Vagina (tissue), 2 donors: Measurements from ENCODE around the gene VPS50. TPM values are rescaled to one million over a fixed set of nuclear protein-coding genes. Genes with fewer than 3 reads are reported as not detected.
"Not testable (repeated sequence)": the region's sequence is repeated elsewhere in the genome, so short reads cannot be mapped to it uniquely, and the experiment has no call there.

Source experiments
- DNase-seq, 2 donors: peaks; one replicate each; pipeline ENCODE4 v3.0.0-alpha.2; 2017; ENCODE audit errors: extremely low spot score in 2 of 2
- H3K27ac ChIP-seq: fragments of 200-600 bp; sonication (generic); one replicate; pipeline ENCODE4 v1.5.1; 2019
- H3K27me3 ChIP-seq: fragments of 200-600 bp; sonication (generic); one replicate; pipeline ENCODE4 v1.5.1; 2019
- H3K36me3 ChIP-seq, 2 donors: fragments of 200-600 bp; sonication (generic); one replicate each; pipeline ENCODE4 v1.5.1; 2017 to 2019
- H3K4me1 ChIP-seq: fragments of 200-600 bp; sonication (generic); one replicate; pipeline ENCODE4 v1.5.1; 2019
- H3K4me3 ChIP-seq, 2 donors: fragments of 200-600 bp; sonication (generic); 1 replicate in 1 of 2; 2 replicates in 1 of 2; pipeline ENCODE4 v1.5.1; 2016 to 2019
- H3K9me3 ChIP-seq: fragments of 200-600 bp; sonication (generic); one replicate; pipeline ENCODE4 v1.5.1; 2019
- CTCF ChIP-seq, 3 experiments: fragments of 450-650 bp in 2 of 3; fragments of 200-600 bp in 1 of 3; sonication (generic) in 1 of 3; IDR thresholded peaks; one replicate each; pipeline ENCODE4 v1.5.1; 2017 to 2019; ENCODE audit warnings: antibody characterized with exemption in 3 of 3, mild to moderate bottlenecking in 2 of 3, moderate library complexity in 2 of 3
- POLR2A ChIP-seq, 2 donors: fragments of 450-650 bp; IDR thresholded peaks; one replicate each; pipeline ENCODE4 v1.6.1; 2017; ENCODE audit warnings: antibody characterized with exemption in 2 of 2, mild to moderate bottlenecking in 2 of 2, moderate library complexity in 2 of 2
- POLR2AphosphoS5 ChIP-seq, 2 donors: sonication (generic); formaldehyde crosslinking; IDR thresholded peaks; one replicate each; pipeline ENCODE4 v1.9.0; 2017; ENCODE audit warnings: antibody characterized with exemption in 2 of 2, mild to moderate bottlenecking in 2 of 2, low read depth in 1 of 2; ENCODE audit not compliant: insufficient read depth in 1 of 2
- intact Hi-C: fragments of 100-400 bp; cut with DNase I; formaldehyde crosslinking; loops from one replicate; pipeline ENCODE4 v1.15.1; 2023
- total RNA-seq: library from RNA; depleted of rRNA; stranded (reverse); fragments of >200 nt; gene quantifications from one replicate; pipeline ENCODE4 v1.2.3, GENCODE V29; 2016

The VPS50 gene
- total RNA-seq, 1 donor from 2014 or later = 13.0 TPM

GRCh38 chr7:93320887-93321286 lies 88.7 kb downstream of the VPS50 start:
- TF ChIP-seq POLR2A (IDR thresholded peaks at IDR 0.05) = no peak
- TF ChIP-seq POLR2AphosphoS5 (IDR thresholded peaks at IDR 0.05; ENCODE audit: insufficient read depth in 1 of 2, low read depth in 1 of 2) = no peak
- no peak for TF ChIP-seq CTCF (IDR thresholded peaks at IDR 0.05)
- H3K9me3 ChIP-seq = no peaks in the 10 kb centered on the region
- no peaks in the 10 kb centered on the region for H3K27me3 ChIP-seq
- no peaks in the 10 kb centered on the region for H3K4me1 ChIP-seq
- no peak overlapping the region for H3K4me3 ChIP-seq
- peaks cover 0 to 16% of the 10 kb centered on the region in 2 donors for H3K36me3 ChIP-seq
- DNase-seq = no peak
- no peak overlapping the region for H3K27ac ChIP-seq
- intact Hi-C loops = no loop called here

- intact Hi-C loops, DNase-seq, H3K36me3 ChIP-seq, H3K27me3 ChIP-seq, H3K4me1 ChIP-seq, H3K27ac ChIP-seq, H3K9me3 ChIP-seq, H3K4me3 ChIP-seq: not testable (repeated sequence)
These were observed 94.1 kb downstream of the VPS50 start for GRCh38 chr7:93326291-93326690.

GRCh38 chr7:93327006-93327633 lies 95.0 kb downstream of the VPS50 start:
- H3K9me3 ChIP-seq = no peaks in the 10 kb centered on the region
- no peak overlapping the region for H3K27ac ChIP-seq
- no peaks in the 10 kb centered on the region for H3K36me3 ChIP-seq
- TF ChIP-seq POLR2AphosphoS5 (IDR thresholded peaks at IDR 0.05; ENCODE audit: insufficient read depth in 1 of 2, low read depth in 1 of 2) (no peak), CTCF (IDR thresholded peaks at IDR 0.05) (no peak), POLR2A (IDR thresholded peaks at IDR 0.05) (no peak)
- DNase-seq = no peak
- intact Hi-C loops = no loop called here
- no peak overlapping the region for H3K4me3 ChIP-seq
- H3K27me3 ChIP-seq = no peaks in the 10 kb centered on the region
- H3K4me1 ChIP-seq = no peaks in the 10 kb centered on the region

GRCh38 chr7:93331706-93332105 lies 99.5 kb downstream of the VPS50 start:
- DNase-seq = no peak
- Histone ChIP-seq H3K9me3 (no peaks in the 10 kb centered on the region), H3K4me3 (no peak overlapping the region), H3K4me1 (no peaks in the 10 kb centered on the region), H3K36me3 (no peaks in the 10 kb centered on the region), H3K27ac (no peak overlapping the region), H3K27me3 (no peaks in the 10 kb centered on the region)
- intact Hi-C loops = no loop called here
- no peak for TF ChIP-seq CTCF (IDR thresholded peaks at IDR 0.05)
- no peak for TF ChIP-seq POLR2AphosphoS5 (IDR thresholded peaks at IDR 0.05; ENCODE audit: insufficient read depth in 1 of 2, low read depth in 1 of 2)
- TF ChIP-seq POLR2A (IDR thresholded peaks at IDR 0.05) = no peak

GRCh38 chr7:93332172-93332571 lies 100.0 kb downstream of the VPS50 start:
- no peaks in the 10 kb centered on the region for H3K4me1 ChIP-seq
- intact Hi-C loops = no loop called here
- no peak for DNase-seq

GRCh38 chr7:93337052-93337451 lies 104.9 kb downstream of the VPS50 start:
- TF ChIP-seq CTCF (IDR thresholded peaks at IDR 0.05) = no peak
- TF ChIP-seq POLR2AphosphoS5 (IDR thresholded peaks at IDR 0.05; ENCODE audit: insufficient read depth in 1 of 2, low read depth in 1 of 2) = no peak
- TF ChIP-seq POLR2A (IDR thresholded peaks at IDR 0.05) = no peak
- DNase-seq = no peak
- intact Hi-C loops = no loop called here

More at GRCh38 chr7:93332172-93332571, 100.0 kb downstream of the VPS50 start:
- no peak for TF ChIP-seq POLR2A (IDR thresholded peaks at IDR 0.05)
- TF ChIP-seq POLR2AphosphoS5 (IDR thresholded peaks at IDR 0.05; ENCODE audit: insufficient read depth in 1 of 2, low read depth in 1 of 2) = no peak
- H3K36me3 ChIP-seq = no peaks in the 10 kb centered on the region
- H3K27ac ChIP-seq = no peak overlapping the region
- H3K4me3 ChIP-seq = no peak overlapping the region
- no peaks in the 10 kb centered on the region for H3K27me3 ChIP-seq
- H3K9me3 ChIP-seq = no peaks in the 10 kb centered on the region

GRCh38 chr7:93342178-93342577 lies 110.0 kb downstream of the VPS50 start:
- H3K4me3 ChIP-seq, intact Hi-C loops, H3K4me1 ChIP-seq, DNase-seq, H3K27ac ChIP-seq, H3K27me3 ChIP-seq, H3K9me3 ChIP-seq: not testable (repeated sequence)
- peaks cover 0 to 16% of the 10 kb centered on the region in 2 donors for H3K36me3 ChIP-seq

More at GRCh38 chr7:93337052-93337451, 104.9 kb downstream of the VPS50 start:
- Histone ChIP-seq H3K27ac (no peak overlapping the region), H3K4me1 (no peaks in the 10 kb centered on the region), H3K4me3 (no peak overlapping the region), H3K9me3 (no peaks in the 10 kb centered on the region), H3K36me3 (peaks cover 0 to 15% of the 10 kb centered on the region in 2 donors), H3K27me3 (no peaks in the 10 kb centered on the region)
